ENCODE data around the gene DEFB110.

The DEFB110 gene

GRCh38 chr6:50021894-50022293, at the start of gene DEFB110:
Gene DEFB110 (minus strand): TSS chr6:50021994. CDS start chr6:50021935, 59 bp downstream.
- DNase-seq = no peak

GRCh38 chr6:50070101-50070500, 48.3 kb upstream of the DEFB110 start:
- no peak for DNase-seq

- no peak for DNase-seq
Measured at GRCh38 chr6:50062051-50062450, 40.3 kb upstream of the DEFB110 start.

DNA sequence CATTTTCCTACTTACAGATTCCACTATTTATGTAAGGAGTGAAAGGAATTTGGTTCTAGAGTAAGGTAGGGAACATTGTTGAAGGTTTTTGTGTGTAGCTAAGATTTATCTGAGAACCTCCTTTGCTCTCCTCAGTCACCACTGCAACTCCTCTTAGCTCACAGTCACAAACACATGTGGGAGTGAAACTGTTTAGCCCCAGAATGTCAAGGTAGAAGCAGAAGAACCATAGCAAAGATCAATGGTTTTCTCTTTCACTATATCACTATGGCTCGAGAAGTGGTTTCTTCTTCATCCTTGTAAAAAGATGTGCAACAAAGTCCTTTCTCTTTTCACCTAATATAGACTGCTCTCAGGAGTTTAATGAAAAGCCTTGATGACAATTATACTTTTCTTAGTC, 34.4 kb upstream of the DEFB110 start:
- no peak for DNase-seq

DNA sequence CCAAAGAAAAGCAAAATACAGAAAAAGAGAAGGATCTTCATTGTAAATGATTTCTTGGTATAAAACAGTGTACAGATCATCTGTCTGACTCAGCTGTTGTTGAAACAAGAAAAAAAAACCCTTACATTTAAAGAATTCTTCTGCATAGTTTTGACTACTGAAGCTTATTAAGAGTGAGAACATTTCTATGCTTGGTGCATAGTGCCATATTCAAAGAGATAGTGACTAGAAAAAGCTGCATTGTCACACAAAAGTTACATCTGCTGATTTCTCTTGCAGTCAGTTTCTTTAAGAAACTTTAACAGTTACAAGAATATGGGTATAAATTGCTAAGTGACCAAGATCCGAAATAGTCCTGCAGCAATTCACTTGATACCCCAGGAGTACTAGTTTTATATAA, 28.0 kb upstream of the DEFB110 start, which contains the start of gene DEFB112:
Gene DEFB112, minus strand, starts transcription at position 101 of the 400 bp plus-strand sequence. Its CDS starts 60 bp downstream, at position 41.
- no peak for DNase-seq

DNA sequence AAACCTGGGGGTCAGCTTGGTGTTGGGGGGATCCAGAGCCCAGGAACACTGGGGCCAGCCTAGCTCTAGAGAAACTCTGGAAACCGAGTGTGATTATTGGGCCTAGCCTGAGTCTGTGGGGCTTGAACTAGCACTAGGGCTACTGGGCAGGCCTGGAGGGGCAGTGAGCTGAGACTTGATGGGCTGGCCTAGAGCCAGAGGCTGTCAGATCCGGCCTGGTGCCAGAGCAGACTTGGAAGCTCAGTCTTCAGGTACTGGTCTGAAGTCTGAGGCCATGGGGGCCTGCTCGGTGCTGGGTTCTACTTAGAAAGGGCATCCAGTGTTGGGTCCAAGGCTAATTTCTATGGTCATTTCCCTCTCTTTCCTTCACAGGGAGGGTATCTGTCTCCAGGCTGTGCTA, 25.2 kb upstream of the DEFB110 start:
- DNase-seq = no peak

DNA sequence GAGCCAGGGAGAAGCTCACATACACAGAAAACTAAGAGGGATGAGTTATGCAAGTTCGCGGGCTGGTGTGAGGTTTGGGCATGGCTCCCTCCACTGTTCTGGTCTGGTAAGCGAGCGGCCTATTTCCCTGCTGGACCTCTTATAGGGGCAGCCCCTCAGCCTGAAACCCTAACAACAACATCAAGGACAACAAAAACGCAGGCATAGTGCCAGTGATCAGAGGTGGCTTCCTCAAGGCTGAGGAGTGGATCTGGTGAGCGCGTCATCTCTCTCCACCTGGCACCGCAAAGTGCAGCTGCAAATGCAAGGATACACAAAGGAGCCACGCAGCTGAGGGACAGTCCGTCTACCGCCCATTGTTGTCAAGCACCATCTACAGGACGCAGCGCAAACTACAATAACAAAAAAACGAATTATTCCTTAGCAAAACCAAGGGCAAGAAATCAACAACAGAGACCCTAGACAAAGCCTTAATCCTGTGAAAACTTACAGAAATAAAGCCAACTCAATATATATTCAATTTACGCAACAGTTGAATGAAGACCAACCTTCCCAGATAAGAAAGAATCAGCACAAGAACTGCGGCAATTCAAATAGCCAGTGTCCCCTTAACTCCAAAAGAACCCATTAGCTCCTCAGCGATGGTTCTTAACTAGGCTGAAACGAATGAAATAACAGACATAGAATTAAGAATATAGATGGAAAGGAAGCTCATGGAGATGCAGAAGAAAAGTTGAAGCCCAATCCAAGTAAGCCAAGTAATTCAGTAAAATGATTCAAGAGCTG, 9.2 kb upstream of the DEFB110 start:
- no peak for DNase-seq

GRCh38 chr6:50030350-50030749, 8.6 kb upstream of the DEFB110 start:
- no peak for DNase-seq

GRCh38 chr6:50025258-50025657, 3.5 kb upstream of the DEFB110 start:
- no peak for DNase-seq

DNA sequence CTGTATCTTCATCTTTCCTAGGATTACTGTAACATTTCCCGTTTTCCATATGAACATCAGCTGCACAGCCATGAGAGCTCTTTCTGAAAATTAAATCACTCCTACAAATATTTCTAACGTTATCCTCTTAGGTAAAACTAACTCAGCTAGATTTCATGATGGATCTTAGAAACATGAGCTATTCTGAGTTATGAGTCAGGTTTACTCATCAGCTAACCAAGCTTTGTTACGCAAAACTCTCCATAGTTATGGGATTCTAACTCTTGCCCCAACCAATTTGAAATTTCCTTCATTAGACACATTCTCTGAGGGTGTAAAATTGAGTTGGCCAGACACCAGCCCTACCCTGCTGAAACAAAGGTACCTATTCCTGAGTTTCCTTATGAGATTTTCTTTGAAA, 14.0 kb downstream of the DEFB110 start:
- DNase-seq = no peak

- DNase-seq = no peak
Measured at GRCh38 chr6:50003139-50003538, 18.7 kb downstream of the DEFB110 start.

DNA sequence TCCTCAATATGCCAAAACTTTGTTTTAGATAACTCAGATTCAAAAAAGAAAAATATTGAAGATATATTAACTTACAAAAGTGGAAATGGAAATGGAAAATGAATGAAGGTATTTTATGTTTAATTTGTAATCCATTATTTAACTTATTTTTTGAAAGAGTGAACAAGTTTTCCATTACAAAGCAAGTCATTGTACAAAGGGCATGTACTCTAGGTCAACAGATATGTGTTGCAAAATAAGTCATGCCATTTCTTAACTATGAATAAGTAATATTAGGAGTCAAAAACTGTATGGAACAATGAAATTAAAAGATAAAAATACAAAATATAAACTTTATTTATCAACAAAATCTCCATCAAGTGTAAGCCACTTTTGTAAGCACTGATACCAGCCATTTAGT, 26.5 kb downstream of the DEFB110 start:
- no peak for DNase-seq

GRCh38 chr6:49988900-49989299, 32.9 kb downstream of the DEFB110 start:
- DNase-seq = no peak

- no peak for DNase-seq
Measured at GRCh38 chr6:49987749-49988148, 34.0 kb downstream of the DEFB110 start.

GRCh38 chr6:49986551-49986950, 35.2 kb downstream of the DEFB110 start:
- no peak for DNase-seq

DNA sequence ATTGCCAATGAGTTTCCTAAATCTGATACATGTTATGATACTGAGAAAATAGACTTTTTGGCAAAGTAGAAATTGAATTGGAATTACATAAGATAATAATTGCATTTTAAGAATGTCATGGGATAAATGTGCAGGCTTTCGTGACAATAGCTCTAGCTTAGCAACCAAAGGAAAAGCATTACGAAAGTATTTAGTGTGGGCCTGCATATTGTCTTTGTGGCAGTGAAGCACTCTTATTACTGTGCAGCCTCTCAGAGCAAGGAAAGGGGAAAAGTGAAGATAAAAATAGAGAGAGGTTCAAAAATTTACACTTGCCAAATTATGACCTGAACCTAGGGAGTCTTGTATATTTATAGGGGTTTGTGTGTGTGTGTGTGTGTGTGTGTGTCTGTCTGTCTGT, 39.7 kb downstream of the DEFB110 start:
- no peak for DNase-seq

GRCh38 chr6:49980898-49981297, 40.9 kb downstream of the DEFB110 start:
- DNase-seq = peak; percentile 17

GRCh38 chr6:49979584-49979983, 42.2 kb downstream of the DEFB110 start:
- peak; percentile 0 for DNase-seq

- no peak for DNase-seq
Measured at GRCh38 chr6:49978332-49979226, 43.2 kb downstream of the DEFB110 start.

DNA sequence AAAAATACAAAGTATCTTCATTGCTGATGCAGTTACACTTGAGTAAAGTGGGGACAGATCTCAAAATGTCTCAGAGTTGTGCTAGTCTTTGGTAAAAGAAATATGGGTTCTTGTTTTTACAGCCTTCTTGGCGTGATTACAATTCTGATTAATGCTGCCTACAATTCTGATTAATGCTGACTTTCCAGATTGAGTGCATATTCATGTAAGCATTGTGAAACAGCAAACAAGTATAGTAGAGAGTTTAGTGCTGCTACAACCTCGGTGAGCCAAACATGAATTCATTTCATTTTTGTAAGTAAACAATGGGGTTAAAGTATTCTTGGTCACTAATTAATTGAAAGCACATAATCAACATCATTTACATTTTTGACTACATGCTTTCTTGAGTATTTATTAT, 52.2 kb downstream of the DEFB110 start, which contains the start of gene DEFB113:
Gene DEFB113, minus strand, starts transcription at position 21 of the 400 bp plus-strand sequence. Its CDS starts 0 bp downstream, at position 21.
- no peak for DNase-seq
